ENCODE measurements around the gene ATP2B3.

DNA sequence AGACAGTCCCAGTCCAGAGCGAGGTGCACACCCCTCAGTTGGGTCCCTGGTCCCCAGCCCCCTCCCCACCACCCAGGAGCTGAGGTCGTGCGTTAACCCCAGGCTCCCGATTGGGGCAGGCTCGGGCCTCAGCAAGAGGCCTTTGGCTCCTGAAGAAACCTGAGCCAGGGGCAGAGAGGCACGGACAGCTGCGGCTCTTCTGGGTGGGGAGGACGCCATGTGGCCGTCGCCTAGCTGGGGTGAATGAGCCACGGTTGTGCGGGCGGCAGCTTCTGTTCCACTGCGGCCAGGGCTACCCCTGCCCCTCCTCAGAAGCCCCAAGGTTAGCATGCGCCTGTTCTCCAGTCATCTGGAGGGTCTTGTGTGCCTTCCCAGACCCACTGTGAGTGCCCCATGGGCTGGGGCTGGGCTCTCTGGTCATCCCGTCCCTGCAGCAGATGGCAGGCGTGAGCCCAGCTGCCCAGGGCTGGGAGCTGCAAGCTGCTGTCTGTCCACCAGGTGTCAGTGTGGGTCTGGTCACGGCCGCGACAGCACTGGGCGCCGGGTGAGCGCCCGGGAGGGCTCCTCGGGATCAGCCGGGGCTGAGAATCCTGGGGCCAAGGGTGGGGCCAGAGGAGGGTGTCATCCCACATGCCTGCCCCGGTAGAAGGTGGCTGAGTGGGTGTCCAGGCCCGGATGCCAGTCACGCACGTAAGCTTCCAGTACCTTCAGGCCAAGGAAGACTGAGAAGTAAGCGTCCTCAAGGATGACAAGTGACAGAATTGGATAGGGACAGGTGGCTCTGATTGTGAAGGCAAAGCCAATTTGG, 21.9 kb downstream of the ATP2B3 start:
- TF ChIP-seq, protein P1, sequence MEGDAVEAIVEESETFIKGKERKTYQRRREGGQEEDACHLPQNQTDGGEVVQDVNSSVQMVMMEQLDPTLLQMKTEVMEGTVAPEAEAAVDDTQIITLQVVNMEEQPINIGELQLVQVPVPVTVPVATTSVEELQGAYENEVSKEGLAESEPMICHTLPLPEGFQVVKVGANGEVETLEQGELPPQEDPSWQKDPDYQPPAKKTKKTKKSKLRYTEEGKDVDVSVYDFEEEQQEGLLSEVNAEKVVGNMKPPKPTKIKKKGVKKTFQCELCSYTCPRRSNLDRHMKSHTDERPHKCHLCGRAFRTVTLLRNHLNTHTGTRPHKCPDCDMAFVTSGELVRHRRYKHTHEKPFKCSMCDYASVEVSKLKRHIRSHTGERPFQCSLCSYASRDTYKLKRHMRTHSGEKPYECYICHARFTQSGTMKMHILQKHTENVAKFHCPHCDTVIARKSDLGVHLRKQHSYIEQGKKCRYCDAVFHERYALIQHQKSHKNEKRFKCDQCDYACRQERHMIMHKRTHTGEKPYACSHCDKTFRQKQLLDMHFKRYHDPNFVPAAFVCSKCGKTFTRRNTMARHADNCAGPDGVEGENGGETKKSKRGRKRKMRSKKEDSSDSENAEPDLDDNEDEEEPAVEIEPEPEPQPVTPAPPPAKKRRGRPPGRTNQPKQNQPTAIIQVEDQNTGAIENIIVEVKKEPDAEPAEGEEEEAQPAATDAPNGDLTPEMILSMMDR (IDR thresholded peaks at IDR 0.05 in 4 of 5, conservative IDR thresholded peaks at IDR 0.05 in 1 of 5) = peak; percentile 70 to 87 (median 78)
- no peak for TF ChIP-seq POLR2A (IDR thresholded peaks at IDR 0.05)
